ENCODE data around the gene PRKAR2B. TPM values are rescaled to one million over a fixed set of nuclear protein-coding genes. Genes with fewer than 3 reads are reported as not detected.

The PRKAR2B gene
- polyA plus RNA-seq, 3 donors = 2.5 to 5.6 (median 3.5) TPM

- no peak for TF ChIP-seq CTCF (IDR thresholded peaks at IDR 0.05)
- Histone ChIP-seq H2AFZ (ENCODE audit: insufficient read depth, low read depth, low read length, poor library complexity, severe bottlenecking) (no peak overlapping the region), H3K27ac (ENCODE audit: low read depth in 1 of 2, low read length in 2 of 2) (no peak overlapping the region), H3K4me3 (replicated peaks in 1 of 3; ENCODE audit: low read depth in 2 of 3, low read length in 3 of 3) (no peak overlapping the region), H4K20me1 (ENCODE audit: insufficient read depth, low read length) (no peaks in the 10 kb centered on the region), H3K27me3 (ENCODE audit: control insufficient read depth in 2 of 2, insufficient read depth in 2 of 2, low read length in 2 of 2) (no peaks in the 10 kb centered on the region), H3K9me3 (replicated peaks in 1 of 2; ENCODE audit: control insufficient read depth in 1 of 2, insufficient read depth in 1 of 2, low read length in 2 of 2) (no peaks in the 10 kb centered on the region), H3K9ac (ENCODE audit: insufficient read depth, low read length, poor library complexity, severe bottlenecking) (no peak overlapping the region), H3K36me3 (replicated peaks in 1 of 2; ENCODE audit: control insufficient read depth in 1 of 2, insufficient read depth in 2 of 2, low read length in 2 of 2) (no peaks in the 10 kb centered on the region), H3K4me1 (ENCODE audit: control insufficient read depth in 1 of 2, insufficient read depth in 2 of 2, low read length in 2 of 2) (no peaks in the 10 kb centered on the region), H3K4me2 (replicated peaks; ENCODE audit: extremely low read depth, low read length, poor library complexity, severe bottlenecking) (no peak overlapping the region), H3K79me2 (ENCODE audit: insufficient read depth, low read length) (no peaks in the 10 kb centered on the region)
- H3K36me3 Mint-ChIP-seq = peaks cover 7% of the 10 kb centered on the region in 2 donors
- peaks cover 0 to 2% (median 0%) of the 10 kb centered on the region in 3 donors for H3K27me3 Mint-ChIP-seq (ENCODE audit: low read depth in 3 of 3)
- no peak overlapping the region for H3K4me3 Mint-ChIP-seq
- DNase-seq = no peak
- H3K27ac Mint-ChIP-seq = no peak overlapping the region
- peaks cover 0 to 4% (median 0%) of the 10 kb centered on the region in 7 donors for H3K9me3 Mint-ChIP-seq
- H3K4me1 Mint-ChIP-seq = peaks cover 3% of the 10 kb centered on the region
- intact Hi-C loops (cut with micrococcal nuclease) = no loop called here
Observed at GRCh38 chr7:107108793-107109371, 64.4 kb downstream of the PRKAR2B start.

DNA sequence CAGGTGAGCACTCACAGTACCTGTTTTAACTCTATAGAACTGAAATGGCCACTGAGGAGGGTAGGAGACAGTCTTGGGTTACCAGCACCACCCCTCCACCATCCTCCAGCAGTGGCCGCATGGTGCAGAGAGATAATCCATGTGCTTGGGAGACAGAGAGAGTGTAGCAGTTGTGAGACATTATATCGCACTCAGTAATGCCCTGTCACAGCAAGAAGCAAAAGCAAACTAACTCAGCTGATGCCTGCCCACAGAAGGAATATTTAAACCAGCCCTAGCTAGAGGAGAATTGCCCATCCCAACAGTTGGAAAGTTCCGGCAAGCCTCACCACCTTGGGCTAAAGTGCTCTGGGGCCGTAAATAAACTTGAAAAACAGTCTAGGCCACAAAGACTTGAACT is 65.5 kb downstream of the PRKAR2B start:
- Histone ChIP-seq H3K79me2 (ENCODE audit: insufficient read depth, low read length) (no peaks in the 10 kb centered on the region), H3K4me3 (replicated peaks in 1 of 3; ENCODE audit: low read depth in 2 of 3, low read length in 3 of 3) (no peak overlapping the region), H3K9ac (ENCODE audit: insufficient read depth, low read length, poor library complexity, severe bottlenecking) (no peak overlapping the region), H2AFZ (ENCODE audit: insufficient read depth, low read depth, low read length, poor library complexity, severe bottlenecking) (no peak overlapping the region), H3K4me1 (ENCODE audit: control insufficient read depth in 1 of 2, insufficient read depth in 2 of 2, low read length in 2 of 2) (no peaks in the 10 kb centered on the region), H4K20me1 (ENCODE audit: insufficient read depth, low read length) (no peaks in the 10 kb centered on the region), H3K27ac (ENCODE audit: low read depth in 1 of 2, low read length in 2 of 2) (no peak overlapping the region), H3K4me2 (replicated peaks; ENCODE audit: extremely low read depth, low read length, poor library complexity, severe bottlenecking) (no peak overlapping the region), H3K27me3 (ENCODE audit: control insufficient read depth in 2 of 2, insufficient read depth in 2 of 2, low read length in 2 of 2) (no peaks in the 10 kb centered on the region), H3K36me3 (replicated peaks in 1 of 2; ENCODE audit: control insufficient read depth in 1 of 2, insufficient read depth in 2 of 2, low read length in 2 of 2) (no peaks in the 10 kb centered on the region), H3K9me3 (replicated peaks in 1 of 2; ENCODE audit: control insufficient read depth in 1 of 2, insufficient read depth in 1 of 2, low read length in 2 of 2) (no peaks in the 10 kb centered on the region)
- Mint-ChIP-seq H3K27me3 (ENCODE audit: low read depth in 3 of 3) (peaks cover 0 to 2% (median 0%) of the 10 kb centered on the region in 3 donors), H3K4me3 (no peak overlapping the region), H3K4me1 (no peaks in the 10 kb centered on the region), H3K27ac (no peak overlapping the region), H3K9me3 (peaks cover 0 to 4% (median 0%) of the 10 kb centered on the region in 7 donors), H3K36me3 (peaks cover 7% of the 10 kb centered on the region in 2 donors)
- DNase-seq = no peak
- 100% methylated on average over 3 of the region's 4 CpGs for WGBS (ENCODE audit: insufficient coverage)
- intact Hi-C loops (cut with micrococcal nuclease) = no loop called here
- TF ChIP-seq CTCF (IDR thresholded peaks at IDR 0.05) = no peak

All from CD14-positive monocyte (primary cell).